DND-41 (cell line): Measurements from ENCODE around the gene TEAD1.

ENCODE experiments used
- EZH2 ChIP-seq: IDR thresholded peaks from 3 replicates; pipeline ENCODE4 v1.6.1; 2012; ENCODE audit warnings: borderline replicate concordance, low read depth, mild to moderate bottlenecking, moderate library complexity, low read length, inconsistent platforms; ENCODE audit not compliant: severe bottlenecking
- TF ChIP-seq, protein P1 (sequence below): IDR thresholded peaks from 2 replicates; pipeline ENCODE4 v1.5.1; 2012; ENCODE audit warnings: borderline replicate concordance, low read length, moderate library complexity, mild to moderate bottlenecking; ENCODE audit not compliant: poor library complexity, severe bottlenecking; ENCODE audit errors: extremely low read depth

DNA sequence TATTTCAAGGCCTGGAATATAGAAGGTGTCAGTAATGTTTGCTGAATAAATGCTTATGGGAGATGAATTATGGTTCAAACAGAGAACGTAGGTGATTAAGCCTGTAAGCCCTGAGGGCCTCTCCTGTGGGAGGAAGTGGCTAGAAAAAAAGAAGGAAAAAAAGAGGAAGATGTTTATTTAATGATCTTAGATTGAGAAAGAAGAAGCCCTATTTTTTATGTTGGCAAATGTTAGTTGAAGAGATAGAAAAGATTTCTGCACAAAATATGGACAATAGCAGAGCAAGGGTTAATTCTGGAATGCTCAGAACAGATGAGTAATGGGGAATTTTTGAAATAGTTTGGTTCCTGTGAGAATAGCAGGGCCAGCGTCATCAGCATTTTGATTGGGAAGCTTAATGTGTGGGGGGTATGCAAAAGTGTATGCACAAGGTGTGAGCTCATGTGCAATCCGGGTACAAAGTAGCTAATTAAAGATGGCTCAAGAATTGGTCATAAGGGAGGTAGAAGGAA, 95.7 kb downstream of the TEAD1 start:
- TF ChIP-seq, protein P1, sequence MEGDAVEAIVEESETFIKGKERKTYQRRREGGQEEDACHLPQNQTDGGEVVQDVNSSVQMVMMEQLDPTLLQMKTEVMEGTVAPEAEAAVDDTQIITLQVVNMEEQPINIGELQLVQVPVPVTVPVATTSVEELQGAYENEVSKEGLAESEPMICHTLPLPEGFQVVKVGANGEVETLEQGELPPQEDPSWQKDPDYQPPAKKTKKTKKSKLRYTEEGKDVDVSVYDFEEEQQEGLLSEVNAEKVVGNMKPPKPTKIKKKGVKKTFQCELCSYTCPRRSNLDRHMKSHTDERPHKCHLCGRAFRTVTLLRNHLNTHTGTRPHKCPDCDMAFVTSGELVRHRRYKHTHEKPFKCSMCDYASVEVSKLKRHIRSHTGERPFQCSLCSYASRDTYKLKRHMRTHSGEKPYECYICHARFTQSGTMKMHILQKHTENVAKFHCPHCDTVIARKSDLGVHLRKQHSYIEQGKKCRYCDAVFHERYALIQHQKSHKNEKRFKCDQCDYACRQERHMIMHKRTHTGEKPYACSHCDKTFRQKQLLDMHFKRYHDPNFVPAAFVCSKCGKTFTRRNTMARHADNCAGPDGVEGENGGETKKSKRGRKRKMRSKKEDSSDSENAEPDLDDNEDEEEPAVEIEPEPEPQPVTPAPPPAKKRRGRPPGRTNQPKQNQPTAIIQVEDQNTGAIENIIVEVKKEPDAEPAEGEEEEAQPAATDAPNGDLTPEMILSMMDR, result no peak
- TF ChIP-seq EZH2, result no peak
